HG02798 (cell line): ENCODE measurements around the gene PRCC.

Source experiments
- ATAC-seq: cut with Tn5 transposase; IDR thresholded peaks from one replicate; pipeline ENCODE4 v1.9.1; 2021; ENCODE audit warnings: mild to moderate bottlenecking; ENCODE audit not compliant: unreplicated experiment, poor library complexity

Gene PRCC

GRCh38 chr1:156743367-156744302 is 23.7 kb upstream of the PRCC start:
- ATAC-seq: no peak

- no peak for ATAC-seq
These were observed 23.0 kb upstream of the PRCC start for GRCh38 chr1:156744344-156744743.

- no peak for ATAC-seq
These were observed 22.4 kb upstream of the PRCC start for GRCh38 chr1:156744786-156745419.

- ATAC-seq: no peak
These were observed 21.5 kb upstream of the PRCC start for GRCh38 chr1:156745881-156746280.

- no peak for ATAC-seq
These were observed 21.0 kb upstream of the PRCC start for GRCh38 chr1:156746406-156746727.

- peak; percentile 24 for ATAC-seq
These were observed 20.4 kb upstream of the PRCC start for GRCh38 chr1:156746728-156747631.

- ATAC-seq: no peak
These were observed 19.3 kb upstream of the PRCC start for GRCh38 chr1:156747742-156748669.

- no peak for ATAC-seq
These were observed 18.5 kb upstream of the PRCC start for GRCh38 chr1:156748670-156749418.

GRCh38 chr1:156749419-156750118 is 17.8 kb upstream of the PRCC start:
- no peak for ATAC-seq

GRCh38 chr1:156750191-156750672 is 17.1 kb upstream of the PRCC start:
- ATAC-seq: no peak

- ATAC-seq: peak; percentile 16
These were observed 16.5 kb upstream of the PRCC start for GRCh38 chr1:156750711-156751450.

- ATAC-seq: no peak
These were observed 15.9 kb upstream of the PRCC start, which contains the start of gene HDGF for GRCh38 chr1:156751451-156751756. TSS of gene HDGF (minus strand) at chr1:156751675. CDS start at chr1:156751429, 246 bp downstream.

- ATAC-seq: peak; percentile 81
These were observed 15.4 kb upstream of the PRCC start for GRCh38 chr1:156751757-156752481.

GRCh38 chr1:156752843-156753482 is 14.4 kb upstream of the PRCC start:
- ATAC-seq: no peak

- ATAC-seq: no peak
These were observed 13.1 kb upstream of the PRCC start for GRCh38 chr1:156754219-156754618.

- ATAC-seq: no peak
These were observed 11.8 kb upstream of the PRCC start for GRCh38 chr1:156755527-156755950.
